HUES6 (cell line): ENCODE data around the gene ARHGEF19.

Experiments used
- H3K27ac ChIP-seq: 2 replicates; pipeline ENCODE4 v1.7.0; 2013; ENCODE audit warnings: low read depth, mild to moderate bottlenecking, low read length, inconsistent platforms
- H3K27me3 ChIP-seq: 2 replicates; pipeline ENCODE4 v1.6.1; 2013; ENCODE audit warnings: low read length; ENCODE audit not compliant: control insufficient read depth, insufficient read depth
- H3K36me3 ChIP-seq: 2 replicates; pipeline ENCODE4 v1.6.1; 2013; ENCODE audit warnings: low read length; ENCODE audit not compliant: control insufficient read depth, insufficient read depth
- H3K4me1 ChIP-seq: 2 replicates; pipeline ENCODE4 v1.6.1; 2013; ENCODE audit warnings: low read length; ENCODE audit not compliant: control insufficient read depth, insufficient read depth
- H3K4me3 ChIP-seq: 2 replicates; pipeline ENCODE4 v1.5.1; 2013; ENCODE audit warnings: low read depth, low read length
- H3K9ac ChIP-seq: one replicate; pipeline ENCODE4 v1.6.1; 2013; ENCODE audit warnings: mild to moderate bottlenecking, low read length
- H3K9me3 ChIP-seq: 2 replicates; pipeline ENCODE4 v1.6.1; 2013; ENCODE audit warnings: low read depth, low read length; ENCODE audit not compliant: control insufficient read depth, insufficient read depth

Gene ARHGEF19

GRCh38 chr1:16151196-16151994, 61.1 kb downstream of the ARHGEF19 start:
- Histone ChIP-seq H3K27ac (peak overlapping the region; percentile 56; the same call in 1 of the 2 replicates), H3K9me3 (no peaks in the 10 kb centered on the region), H3K36me3 (peaks cover 58% of the 10 kb centered on the region), H3K27me3 (no peaks in the 10 kb centered on the region), H3K9ac (peak overlapping the region; percentile 73), H3K4me3 (peak overlapping the region; percentile 5; the same call in 1 of the 2 replicates), H3K4me1 (peaks cover 57% of the 10 kb centered on the region)

GRCh38 chr1:16150508-16150907, 61.9 kb downstream of the ARHGEF19 start:
- no peak overlapping the region for H3K9ac ChIP-seq
- H3K4me1 ChIP-seq = peaks cover 61% of the 10 kb centered on the region
- H3K36me3 ChIP-seq = peaks cover 61% of the 10 kb centered on the region
- H3K4me3 ChIP-seq = no peak overlapping the region
- no peaks in the 10 kb centered on the region for H3K27me3 ChIP-seq
- peak overlapping the region; percentile 0; the same call in 1 of the 2 replicates for H3K27ac ChIP-seq
- no peaks in the 10 kb centered on the region for H3K9me3 ChIP-seq

- H3K9ac ChIP-seq = no peak overlapping the region
- H3K27me3 ChIP-seq = no peaks in the 10 kb centered on the region
- no peak overlapping the region for H3K27ac ChIP-seq
- no peaks in the 10 kb centered on the region for H3K9me3 ChIP-seq
- peaks cover 67% of the 10 kb centered on the region for H3K4me1 ChIP-seq
- peaks cover 66% of the 10 kb centered on the region for H3K36me3 ChIP-seq
- no peak overlapping the region for H3K4me3 ChIP-seq
These were observed 62.6 kb downstream of the ARHGEF19 start for GRCh38 chr1:16149702-16150488.

- H3K4me1 ChIP-seq = peaks cover 73% of the 10 kb centered on the region
- no peak overlapping the region for H3K4me3 ChIP-seq
- no peak overlapping the region for H3K27ac ChIP-seq
- no peak overlapping the region for H3K9ac ChIP-seq
- no peaks in the 10 kb centered on the region for H3K27me3 ChIP-seq
- no peaks in the 10 kb centered on the region for H3K9me3 ChIP-seq
- peaks cover 74% of the 10 kb centered on the region for H3K36me3 ChIP-seq
These were observed 63.3 kb downstream of the ARHGEF19 start for GRCh38 chr1:16149146-16149545.

GRCh38 chr1:16148329-16149092, 63.9 kb downstream of the ARHGEF19 start:
- Histone ChIP-seq H3K27me3 (no peaks in the 10 kb centered on the region), H3K36me3 (peaks cover 77% of the 10 kb centered on the region), H3K4me3 (no peak overlapping the region), H3K9me3 (no peaks in the 10 kb centered on the region), H3K27ac (no peak overlapping the region), H3K4me1 (peaks cover 73% of the 10 kb centered on the region), H3K9ac (no peak overlapping the region)
